ENCODE measurements around the gene MYOF. TPM values are rescaled to one million over a fixed set of nuclear protein-coding genes. Genes with fewer than 3 reads are reported as not detected.

The MYOF gene
- total and polyA plus RNA-seq, 12 donors: 4.1 to 119 (median 49.6) TPM

DNA sequence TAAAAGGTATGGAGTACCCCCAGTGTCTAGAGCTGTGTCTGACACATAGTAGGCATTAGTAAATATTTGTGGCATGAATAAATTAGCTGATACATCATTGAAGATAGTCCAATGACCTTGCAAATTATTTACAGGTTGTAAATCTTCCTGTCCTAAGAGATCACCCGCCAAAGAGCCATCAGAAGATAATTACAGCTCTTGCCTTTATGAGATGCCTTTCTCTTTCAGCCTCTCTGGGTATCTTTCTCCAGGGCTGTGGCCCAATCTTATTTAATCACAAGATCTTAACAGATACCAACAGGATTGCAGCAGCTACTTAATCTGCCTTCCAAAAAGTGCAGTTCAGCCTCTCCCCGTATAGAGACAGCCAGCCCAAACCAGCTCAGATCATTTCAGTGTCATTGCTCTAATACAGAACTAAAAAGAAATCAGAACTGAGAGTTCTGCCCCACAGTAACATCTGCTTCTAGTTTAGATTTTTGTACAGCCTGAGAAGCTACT, 41.5 kb downstream of the MYOF start:
- WGBS, 4 donors: 63 to 70% (median 63%) methylated on average over 2 of the region's 2 CpGs
- Histone ChIP-seq H3K36me3 (replicated peaks in 1 of 2) (no peaks in the 10 kb centered on the region), H3K27me3 (no peaks in the 10 kb centered on the region), H3K27ac (peak overlapping the region in 4 of 5 donors; percentile 3 to 69 (median 32)), H3K4me3 (no peak overlapping the region), H3K4me1 (replicated peaks in 1 of 2) (peaks cover 20 to 49% of the 10 kb centered on the region in 2 donors), H3K9me3 (replicated peaks in 1 of 3) (no peaks in the 10 kb centered on the region)
- peak in 1 of 7 donors; percentile 18 for DNase-seq
- TF ChIP-seq, protein P1, sequence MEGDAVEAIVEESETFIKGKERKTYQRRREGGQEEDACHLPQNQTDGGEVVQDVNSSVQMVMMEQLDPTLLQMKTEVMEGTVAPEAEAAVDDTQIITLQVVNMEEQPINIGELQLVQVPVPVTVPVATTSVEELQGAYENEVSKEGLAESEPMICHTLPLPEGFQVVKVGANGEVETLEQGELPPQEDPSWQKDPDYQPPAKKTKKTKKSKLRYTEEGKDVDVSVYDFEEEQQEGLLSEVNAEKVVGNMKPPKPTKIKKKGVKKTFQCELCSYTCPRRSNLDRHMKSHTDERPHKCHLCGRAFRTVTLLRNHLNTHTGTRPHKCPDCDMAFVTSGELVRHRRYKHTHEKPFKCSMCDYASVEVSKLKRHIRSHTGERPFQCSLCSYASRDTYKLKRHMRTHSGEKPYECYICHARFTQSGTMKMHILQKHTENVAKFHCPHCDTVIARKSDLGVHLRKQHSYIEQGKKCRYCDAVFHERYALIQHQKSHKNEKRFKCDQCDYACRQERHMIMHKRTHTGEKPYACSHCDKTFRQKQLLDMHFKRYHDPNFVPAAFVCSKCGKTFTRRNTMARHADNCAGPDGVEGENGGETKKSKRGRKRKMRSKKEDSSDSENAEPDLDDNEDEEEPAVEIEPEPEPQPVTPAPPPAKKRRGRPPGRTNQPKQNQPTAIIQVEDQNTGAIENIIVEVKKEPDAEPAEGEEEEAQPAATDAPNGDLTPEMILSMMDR (IDR thresholded peaks at IDR 0.05): no peak
- no peak for TF ChIP-seq POLR2A (IDR thresholded peaks at IDR 0.05)
- intact Hi-C loops (cut with DNase I): no loop called here

- H3K27me3 ChIP-seq: no peaks in the 10 kb centered on the region
- H3K27ac ChIP-seq: peak overlapping the region in 4 of 5 donors; percentile 91 to 99 (median 94)
- 67 to 75% (median 69%) methylated on average over 14 to 16 of the region's 16 CpGs for WGBS, 4 donors
- H3K4me1 ChIP-seq (replicated peaks in 1 of 2): peaks cover 22 to 62% of the 10 kb centered on the region in 2 donors
- no peaks in the 10 kb centered on the region for H3K9me3 ChIP-seq (replicated peaks in 1 of 3)
- no peaks in the 10 kb centered on the region for H3K36me3 ChIP-seq (replicated peaks in 1 of 2)
- no peak overlapping the region for H3K4me3 ChIP-seq
- TF ChIP-seq, protein P1 (IDR thresholded peaks at IDR 0.05): no peak
- TF ChIP-seq POLR2A (IDR thresholded peaks at IDR 0.05): no peak
- intact Hi-C loops (cut with DNase I): loop anchor here in 1 of 2 donors (10.0 kb wide), 1 partner anchor 54 kb away; no protein-coding TSS in a partner anchor
- peak in 1 of 7 donors; percentile 15 for DNase-seq
These were observed 43.4 kb downstream of the MYOF start for GRCh38 chr10:93438613-93439253.

- 77 to 84% (median 83%) methylated on average over 18 to 19 of the region's 19 CpGs for WGBS, 4 donors
- DNase-seq: no peak
These were observed 44.1 kb downstream of the MYOF start for GRCh38 chr10:93437946-93438612.

More at GRCh38 chr10:93437946-93438612, 44.1 kb downstream of the MYOF start:
- intact Hi-C loops (cut with DNase I): loop anchor here in 1 of 2 donors (10.0 kb wide), 1 partner anchor 53 kb away; no protein-coding TSS in a partner anchor
- no peak overlapping the region for H3K4me3 ChIP-seq
- H3K4me1 ChIP-seq (replicated peaks in 1 of 2): peaks cover 22 to 62% of the 10 kb centered on the region in 2 donors
- TF ChIP-seq POLR2A (IDR thresholded peaks at IDR 0.05): no peak
- TF ChIP-seq, protein P1 (IDR thresholded peaks at IDR 0.05): no peak
- H3K27ac ChIP-seq: peak overlapping the region; percentile 64 to 99 (median 91)
- H3K9me3 ChIP-seq (replicated peaks in 1 of 3): no peaks in the 10 kb centered on the region
- no peaks in the 10 kb centered on the region for H3K36me3 ChIP-seq (replicated peaks in 1 of 2)
- no peaks in the 10 kb centered on the region for H3K27me3 ChIP-seq
